PFSK-1 (cell line): ENCODE results near the gene DHX35.

ENCODE experiments used
- FOXP2 ChIP-seq: optimal IDR thresholded peaks from 2 replicates; pipeline ENCODE3; 2011; ENCODE audit warnings: borderline replicate concordance, control low read depth, inconsistent platforms; ENCODE audit not compliant: insufficient read depth; ENCODE audit errors: extremely low read length, extremely low read depth
- POLR2AphosphoS5 ChIP-seq: IDR thresholded peaks from 2 replicates; pipeline ENCODE4 v1.6.1; 2012; ENCODE audit warnings: low read depth, mild to moderate bottlenecking, control low read depth, low read length, moderate library complexity
- SIN3A ChIP-seq: IDR thresholded peaks from 2 replicates; pipeline ENCODE4 v1.6.1; 2012; ENCODE audit warnings: mild to moderate bottlenecking, low read length, moderate library complexity, borderline replicate concordance; ENCODE audit not compliant: insufficient read depth
- TF ChIP-seq, protein P1 (sequence below), 2 experiments: IDR thresholded peaks; 2 replicates each; pipeline versions ENCODE4 v1.6.1 to v1.8.0; 2011 to 2012; ENCODE audit warnings: low read depth in 2 of 2, low read length in 2 of 2, control low read depth in 1 of 2, inconsistent platforms in 1 of 2, mild to moderate bottlenecking in 1 of 2, moderate library complexity in 1 of 2; ENCODE audit not compliant: insufficient read depth in 1 of 2

DNA sequence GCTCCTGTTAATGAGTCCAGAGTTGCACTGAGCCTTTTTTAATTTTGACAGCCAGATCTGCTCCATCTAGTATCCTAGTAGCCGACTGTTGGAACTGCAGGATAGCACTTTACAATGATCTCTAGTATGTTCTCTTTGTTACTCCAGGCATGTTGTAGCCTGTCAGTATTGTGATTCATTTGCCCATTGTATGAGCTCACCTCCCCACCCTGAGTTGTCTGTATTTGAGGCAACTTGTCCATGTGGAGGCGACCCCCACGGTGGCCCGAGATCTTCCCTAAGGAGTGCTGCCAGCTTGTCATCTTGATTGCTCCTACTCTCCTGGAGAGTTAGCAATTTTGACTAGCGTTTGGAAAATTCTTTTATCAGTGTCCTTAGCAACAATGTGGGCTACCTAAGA, 67.2 kb downstream of the DHX35 start:
- TF ChIP-seq, protein P1, sequence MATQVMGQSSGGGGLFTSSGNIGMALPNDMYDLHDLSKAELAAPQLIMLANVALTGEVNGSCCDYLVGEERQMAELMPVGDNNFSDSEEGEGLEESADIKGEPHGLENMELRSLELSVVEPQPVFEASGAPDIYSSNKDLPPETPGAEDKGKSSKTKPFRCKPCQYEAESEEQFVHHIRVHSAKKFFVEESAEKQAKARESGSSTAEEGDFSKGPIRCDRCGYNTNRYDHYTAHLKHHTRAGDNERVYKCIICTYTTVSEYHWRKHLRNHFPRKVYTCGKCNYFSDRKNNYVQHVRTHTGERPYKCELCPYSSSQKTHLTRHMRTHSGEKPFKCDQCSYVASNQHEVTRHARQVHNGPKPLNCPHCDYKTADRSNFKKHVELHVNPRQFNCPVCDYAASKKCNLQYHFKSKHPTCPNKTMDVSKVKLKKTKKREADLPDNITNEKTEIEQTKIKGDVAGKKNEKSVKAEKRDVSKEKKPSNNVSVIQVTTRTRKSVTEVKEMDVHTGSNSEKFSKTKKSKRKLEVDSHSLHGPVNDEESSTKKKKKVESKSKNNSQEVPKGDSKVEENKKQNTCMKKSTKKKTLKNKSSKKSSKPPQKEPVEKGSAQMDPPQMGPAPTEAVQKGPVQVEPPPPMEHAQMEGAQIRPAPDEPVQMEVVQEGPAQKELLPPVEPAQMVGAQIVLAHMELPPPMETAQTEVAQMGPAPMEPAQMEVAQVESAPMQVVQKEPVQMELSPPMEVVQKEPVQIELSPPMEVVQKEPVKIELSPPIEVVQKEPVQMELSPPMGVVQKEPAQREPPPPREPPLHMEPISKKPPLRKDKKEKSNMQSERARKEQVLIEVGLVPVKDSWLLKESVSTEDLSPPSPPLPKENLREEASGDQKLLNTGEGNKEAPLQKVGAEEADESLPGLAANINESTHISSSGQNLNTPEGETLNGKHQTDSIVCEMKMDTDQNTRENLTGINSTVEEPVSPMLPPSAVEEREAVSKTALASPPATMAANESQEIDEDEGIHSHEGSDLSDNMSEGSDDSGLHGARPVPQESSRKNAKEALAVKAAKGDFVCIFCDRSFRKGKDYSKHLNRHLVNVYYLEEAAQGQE (IDR thresholded peaks at IDR 0.05; ENCODE audit: insufficient read depth in 1 of 2, low read depth in 2 of 2, low read length in 2 of 2): no peak
- TF ChIP-seq FOXP2 (no peak), POLR2AphosphoS5 (no peak), SIN3A (no peak)
